Vagina (tissue), 2 donors: Measurements from ENCODE around the gene DDX6. TPM values are rescaled to one million over a fixed set of nuclear protein-coding genes. Genes with fewer than 3 reads are reported as not detected.

Experiments used
- DNase-seq, 2 donors: peaks; one replicate each; pipeline ENCODE4 v3.0.0-alpha.2; 2017; ENCODE audit errors: extremely low spot score in 2 of 2
- H3K27ac ChIP-seq: fragments of 200-600 bp; sonication (generic); one replicate; pipeline ENCODE4 v1.5.1; 2019
- H3K27me3 ChIP-seq: fragments of 200-600 bp; sonication (generic); one replicate; pipeline ENCODE4 v1.5.1; 2019
- H3K36me3 ChIP-seq, 2 donors: fragments of 200-600 bp; sonication (generic); one replicate each; pipeline ENCODE4 v1.5.1; 2017 to 2019
- H3K4me1 ChIP-seq: fragments of 200-600 bp; sonication (generic); one replicate; pipeline ENCODE4 v1.5.1; 2019
- H3K4me3 ChIP-seq, 2 donors: fragments of 200-600 bp; sonication (generic); 1 replicate in 1 of 2; 2 replicates in 1 of 2; pipeline ENCODE4 v1.5.1; 2016 to 2019
- H3K9me3 ChIP-seq: fragments of 200-600 bp; sonication (generic); one replicate; pipeline ENCODE4 v1.5.1; 2019
- POLR2A ChIP-seq, 2 donors: fragments of 450-650 bp; IDR thresholded peaks; one replicate each; pipeline ENCODE4 v1.6.1; 2017; ENCODE audit warnings: antibody characterized with exemption in 2 of 2, mild to moderate bottlenecking in 2 of 2, moderate library complexity in 2 of 2
- POLR2AphosphoS5 ChIP-seq, 2 donors: sonication (generic); formaldehyde crosslinking; IDR thresholded peaks; one replicate each; pipeline ENCODE4 v1.9.0; 2017; ENCODE audit warnings: antibody characterized with exemption in 2 of 2, mild to moderate bottlenecking in 2 of 2, low read depth in 1 of 2; ENCODE audit not compliant: insufficient read depth in 1 of 2
- intact Hi-C: fragments of 100-400 bp; cut with DNase I; formaldehyde crosslinking; loops from one replicate; pipeline ENCODE4 v1.15.1; 2023
- total RNA-seq: library from RNA; depleted of rRNA; stranded (reverse); fragments of >200 nt; gene quantifications from one replicate; pipeline ENCODE4 v1.2.3, GENCODE V29; 2016
- TF ChIP-seq, protein P1 (sequence below), 3 experiments: fragments of 450-650 bp in 2 of 3; fragments of 200-600 bp in 1 of 3; sonication (generic) in 1 of 3; IDR thresholded peaks; one replicate each; pipeline ENCODE4 v1.5.1; 2017 to 2019; ENCODE audit warnings: antibody characterized with exemption in 3 of 3, mild to moderate bottlenecking in 2 of 3, moderate library complexity in 2 of 3

The DDX6 gene
- total RNA-seq, 1 donor from 2014 or later = 81.5 TPM

- Histone ChIP-seq H3K27ac (no peak overlapping the region), H3K27me3 (no peaks in the 10 kb centered on the region), H3K9me3 (no peaks in the 10 kb centered on the region), H3K36me3 (peaks cover 4 to 77% of the 10 kb centered on the region in 2 donors), H3K4me3 (no peak overlapping the region), H3K4me1 (peaks cover 5% of the 10 kb centered on the region)
- intact Hi-C loops = no loop called here
- no peak for TF ChIP-seq POLR2AphosphoS5 (IDR thresholded peaks at IDR 0.05; ENCODE audit: insufficient read depth in 1 of 2, low read depth in 1 of 2)
- TF ChIP-seq, protein P1, sequence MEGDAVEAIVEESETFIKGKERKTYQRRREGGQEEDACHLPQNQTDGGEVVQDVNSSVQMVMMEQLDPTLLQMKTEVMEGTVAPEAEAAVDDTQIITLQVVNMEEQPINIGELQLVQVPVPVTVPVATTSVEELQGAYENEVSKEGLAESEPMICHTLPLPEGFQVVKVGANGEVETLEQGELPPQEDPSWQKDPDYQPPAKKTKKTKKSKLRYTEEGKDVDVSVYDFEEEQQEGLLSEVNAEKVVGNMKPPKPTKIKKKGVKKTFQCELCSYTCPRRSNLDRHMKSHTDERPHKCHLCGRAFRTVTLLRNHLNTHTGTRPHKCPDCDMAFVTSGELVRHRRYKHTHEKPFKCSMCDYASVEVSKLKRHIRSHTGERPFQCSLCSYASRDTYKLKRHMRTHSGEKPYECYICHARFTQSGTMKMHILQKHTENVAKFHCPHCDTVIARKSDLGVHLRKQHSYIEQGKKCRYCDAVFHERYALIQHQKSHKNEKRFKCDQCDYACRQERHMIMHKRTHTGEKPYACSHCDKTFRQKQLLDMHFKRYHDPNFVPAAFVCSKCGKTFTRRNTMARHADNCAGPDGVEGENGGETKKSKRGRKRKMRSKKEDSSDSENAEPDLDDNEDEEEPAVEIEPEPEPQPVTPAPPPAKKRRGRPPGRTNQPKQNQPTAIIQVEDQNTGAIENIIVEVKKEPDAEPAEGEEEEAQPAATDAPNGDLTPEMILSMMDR (IDR thresholded peaks at IDR 0.05) = no peak
- no peak for TF ChIP-seq POLR2A (IDR thresholded peaks at IDR 0.05)
- DNase-seq = no peak
These were observed 38.3 kb downstream of the DDX6 start for GRCh38 chr11:118752654-118753053.

GRCh38 chr11:118749429-118749828 is 41.5 kb downstream of the DDX6 start:
- H3K4me1 ChIP-seq = peaks cover 5% of the 10 kb centered on the region
- no peaks in the 10 kb centered on the region for H3K27me3 ChIP-seq
- no peak overlapping the region for H3K27ac ChIP-seq
- intact Hi-C loops = no loop called here
- no peak for DNase-seq
- H3K36me3 ChIP-seq = peaks cover 4 to 44% of the 10 kb centered on the region in 2 donors
- no peaks in the 10 kb centered on the region for H3K9me3 ChIP-seq
- no peak overlapping the region for H3K4me3 ChIP-seq
- TF ChIP-seq, protein P1 (IDR thresholded peaks at IDR 0.05) = no peak
- TF ChIP-seq POLR2AphosphoS5 (IDR thresholded peaks at IDR 0.05; ENCODE audit: insufficient read depth in 1 of 2, low read depth in 1 of 2) = no peak
- TF ChIP-seq POLR2A (IDR thresholded peaks at IDR 0.05) = no peak

DNA sequence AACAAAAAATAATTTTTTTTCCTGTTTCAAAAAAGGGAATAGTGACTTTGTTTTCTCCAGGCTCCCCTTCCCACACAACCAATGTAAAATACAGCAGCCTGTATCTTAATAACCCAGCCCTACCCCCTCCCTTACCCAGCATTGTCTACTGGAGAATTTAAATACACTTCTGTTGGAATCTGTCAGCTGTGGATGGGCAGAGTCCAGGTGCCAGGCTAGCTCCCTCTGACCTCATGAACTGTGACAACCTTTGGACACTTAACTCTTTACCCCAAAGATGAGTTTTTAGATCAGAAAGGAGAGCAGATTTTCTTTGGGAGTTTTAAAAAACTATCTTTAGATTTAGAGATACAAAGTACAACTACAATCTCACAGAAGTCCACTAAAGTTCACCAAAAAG is 42.9 kb downstream of the DDX6 start:
- Histone ChIP-seq H3K27me3 (no peaks in the 10 kb centered on the region), H3K4me3 (no peak overlapping the region), H3K4me1 (peaks cover 5% of the 10 kb centered on the region), H3K27ac (no peak overlapping the region), H3K36me3 (peaks cover 4 to 31% of the 10 kb centered on the region in 2 donors), H3K9me3 (no peaks in the 10 kb centered on the region)
- TF ChIP-seq POLR2A (IDR thresholded peaks at IDR 0.05) = no peak
- no peak for TF ChIP-seq POLR2AphosphoS5 (IDR thresholded peaks at IDR 0.05; ENCODE audit: insufficient read depth in 1 of 2, low read depth in 1 of 2)
- TF ChIP-seq, protein P1 (IDR thresholded peaks at IDR 0.05) = no peak
- intact Hi-C loops = no loop called here
- no peak for DNase-seq

- Histone ChIP-seq H3K4me1 (peaks cover 5% of the 10 kb centered on the region), H3K4me3 (no peak overlapping the region), H3K27me3 (no peaks in the 10 kb centered on the region), H3K27ac (no peak overlapping the region), H3K36me3 (peaks cover 0 to 21% of the 10 kb centered on the region in 2 donors), H3K9me3 (no peaks in the 10 kb centered on the region)
- TF ChIP-seq POLR2AphosphoS5 (IDR thresholded peaks at IDR 0.05; ENCODE audit: insufficient read depth in 1 of 2, low read depth in 1 of 2) (no peak), POLR2A (IDR thresholded peaks at IDR 0.05) (no peak)
- TF ChIP-seq, protein P1 (IDR thresholded peaks at IDR 0.05) = no peak
- DNase-seq = no peak
- intact Hi-C loops = no loop called here
These were observed 43.9 kb downstream of the DDX6 start for GRCh38 chr11:118746988-118747585.

- Histone ChIP-seq H3K4me1 (peaks cover 5% of the 10 kb centered on the region), H3K27me3 (no peaks in the 10 kb centered on the region), H3K27ac (no peak overlapping the region), H3K36me3 (peaks cover 0 to under 1% of the 10 kb centered on the region in 2 donors), H3K9me3 (no peaks in the 10 kb centered on the region), H3K4me3 (no peak overlapping the region)
- intact Hi-C loops = no loop called here
- DNase-seq = no peak
- TF ChIP-seq POLR2AphosphoS5 (IDR thresholded peaks at IDR 0.05; ENCODE audit: insufficient read depth in 1 of 2, low read depth in 1 of 2) (no peak), POLR2A (IDR thresholded peaks at IDR 0.05) (no peak)
- TF ChIP-seq, protein P1 (IDR thresholded peaks at IDR 0.05) = no peak
These were observed 46.9 kb downstream of the DDX6 start for GRCh38 chr11:118744046-118744445.
